ENCODE results near the gene CEP250. TPM values are rescaled to one million over a fixed set of nuclear protein-coding genes. Genes with fewer than 3 reads are reported as not detected.
A peak's percentile ranks its signal among the peaks of the same experiment; 100 is the strongest.

Gene CEP250
- total RNA-seq, 2 donors from 2014 or later: 29.8 to 46.5 TPM

DNA sequence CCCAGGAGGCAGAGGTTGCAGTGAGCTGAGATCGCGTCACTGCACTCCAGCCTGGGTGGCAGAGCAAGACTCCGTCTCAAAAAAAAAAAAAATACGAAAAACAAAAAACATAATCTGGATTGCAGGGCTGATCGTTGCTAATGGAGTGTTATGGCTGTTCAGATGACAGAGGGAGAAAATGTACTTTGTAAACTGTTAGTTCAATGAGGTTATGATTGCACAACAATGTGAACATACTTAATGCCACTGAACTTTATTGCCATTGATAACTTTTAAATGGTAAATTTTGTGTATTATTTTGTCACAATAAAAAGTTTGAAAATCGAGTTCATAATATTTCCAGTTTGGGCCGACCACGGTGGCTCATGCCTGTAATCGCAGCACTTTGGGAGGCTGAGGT is 63.6 kb downstream of the CEP250 start:
- no peak for DNase-seq
- H3K4me3 Mint-ChIP-seq: no peak overlapping the region
- 89 to 90% methylated on average over 6 to 9 of the region's 9 CpGs for WGBS, 2 experiments (ENCODE audit: insufficient coverage in 1 of 2, insufficient read length in 1 of 2)
- H3K27ac Mint-ChIP-seq: no peak overlapping the region
- no peaks in the 10 kb centered on the region for H3K9me3 ChIP-seq (ENCODE audit: control insufficient read depth, low read length)
- H3K36me3 ChIP-seq (ENCODE audit: control insufficient read depth, insufficient read depth, low read length): no peaks in the 10 kb centered on the region
- no peaks in the 10 kb centered on the region for H3K36me3 Mint-ChIP-seq (ENCODE audit: low read depth)
- no peak overlapping the region for H3K9ac ChIP-seq (ENCODE audit: extremely low read depth, low read length, poor library complexity, severe bottlenecking)
- H3K4me1 ChIP-seq (ENCODE audit: control insufficient read depth, insufficient read depth, low read length): no peaks in the 10 kb centered on the region
- no peaks in the 10 kb centered on the region for H3K9me3 Mint-ChIP-seq
- H3K27me3 ChIP-seq (ENCODE audit: control insufficient read depth, insufficient read depth, low read length, poor library complexity, severe bottlenecking): no peaks in the 10 kb centered on the region
- no peaks in the 10 kb centered on the region for H3K27me3 Mint-ChIP-seq (ENCODE audit: insufficient read depth)
- no peak overlapping the region for H3K27ac ChIP-seq (ENCODE audit: low read depth, low read length)
- no peaks in the 10 kb centered on the region for H3K4me1 Mint-ChIP-seq
- no peak overlapping the region for H3K4me3 ChIP-seq (ENCODE audit: low read length)
- TF ChIP-seq, protein P1, sequence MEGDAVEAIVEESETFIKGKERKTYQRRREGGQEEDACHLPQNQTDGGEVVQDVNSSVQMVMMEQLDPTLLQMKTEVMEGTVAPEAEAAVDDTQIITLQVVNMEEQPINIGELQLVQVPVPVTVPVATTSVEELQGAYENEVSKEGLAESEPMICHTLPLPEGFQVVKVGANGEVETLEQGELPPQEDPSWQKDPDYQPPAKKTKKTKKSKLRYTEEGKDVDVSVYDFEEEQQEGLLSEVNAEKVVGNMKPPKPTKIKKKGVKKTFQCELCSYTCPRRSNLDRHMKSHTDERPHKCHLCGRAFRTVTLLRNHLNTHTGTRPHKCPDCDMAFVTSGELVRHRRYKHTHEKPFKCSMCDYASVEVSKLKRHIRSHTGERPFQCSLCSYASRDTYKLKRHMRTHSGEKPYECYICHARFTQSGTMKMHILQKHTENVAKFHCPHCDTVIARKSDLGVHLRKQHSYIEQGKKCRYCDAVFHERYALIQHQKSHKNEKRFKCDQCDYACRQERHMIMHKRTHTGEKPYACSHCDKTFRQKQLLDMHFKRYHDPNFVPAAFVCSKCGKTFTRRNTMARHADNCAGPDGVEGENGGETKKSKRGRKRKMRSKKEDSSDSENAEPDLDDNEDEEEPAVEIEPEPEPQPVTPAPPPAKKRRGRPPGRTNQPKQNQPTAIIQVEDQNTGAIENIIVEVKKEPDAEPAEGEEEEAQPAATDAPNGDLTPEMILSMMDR (conservative IDR thresholded peaks at IDR 0.05): no peak

GRCh38 chr20:35523298-35523888 is 68.0 kb downstream of the CEP250 start:
- no peaks in the 10 kb centered on the region for H3K36me3 Mint-ChIP-seq (ENCODE audit: low read depth)
- Histone ChIP-seq H3K9ac (ENCODE audit: extremely low read depth, low read length, poor library complexity, severe bottlenecking) (no peak overlapping the region), H3K27ac (ENCODE audit: low read depth, low read length) (no peak overlapping the region), H3K27me3 (ENCODE audit: control insufficient read depth, insufficient read depth, low read length, poor library complexity, severe bottlenecking) (no peaks in the 10 kb centered on the region), H3K36me3 (ENCODE audit: control insufficient read depth, insufficient read depth, low read length) (no peaks in the 10 kb centered on the region), H3K9me3 (ENCODE audit: control insufficient read depth, low read length) (no peaks in the 10 kb centered on the region), H3K4me3 (ENCODE audit: low read length) (no peak overlapping the region), H3K4me1 (ENCODE audit: control insufficient read depth, insufficient read depth, low read length) (no peaks in the 10 kb centered on the region)
- no peak overlapping the region for H3K27ac Mint-ChIP-seq
- WGBS, 2 experiments (ENCODE audit: insufficient coverage in 1 of 2, insufficient read length in 1 of 2): 83 to 86% methylated on average over 2 to 6 of the region's 6 CpGs
- H3K9me3 Mint-ChIP-seq: peaks cover 14% of the 10 kb centered on the region
- peak; percentile 90 for DNase-seq
- H3K4me3 Mint-ChIP-seq: no peak overlapping the region
- H3K4me1 Mint-ChIP-seq: no peaks in the 10 kb centered on the region
- TF ChIP-seq, protein P1 (conservative IDR thresholded peaks at IDR 0.05): peak; percentile 78
- no peaks in the 10 kb centered on the region for H3K27me3 Mint-ChIP-seq (ENCODE audit: insufficient read depth)

GRCh38 chr20:35525639-35526038 is 70.2 kb downstream of the CEP250 start:
- Histone ChIP-seq H3K27me3 (ENCODE audit: control insufficient read depth, insufficient read depth, low read length, poor library complexity, severe bottlenecking) (no peaks in the 10 kb centered on the region), H3K9ac (ENCODE audit: extremely low read depth, low read length, poor library complexity, severe bottlenecking) (no peak overlapping the region), H3K4me3 (ENCODE audit: low read length) (no peak overlapping the region), H3K36me3 (ENCODE audit: control insufficient read depth, insufficient read depth, low read length) (no peaks in the 10 kb centered on the region), H3K4me1 (ENCODE audit: control insufficient read depth, insufficient read depth, low read length) (no peaks in the 10 kb centered on the region), H3K9me3 (ENCODE audit: control insufficient read depth, low read length) (no peaks in the 10 kb centered on the region), H3K27ac (ENCODE audit: low read depth, low read length) (no peak overlapping the region)
- Mint-ChIP-seq H3K27me3 (ENCODE audit: insufficient read depth) (no peaks in the 10 kb centered on the region), H3K27ac (no peak overlapping the region), H3K9me3 (peaks cover 14% of the 10 kb centered on the region), H3K36me3 (ENCODE audit: low read depth) (no peaks in the 10 kb centered on the region), H3K4me3 (no peak overlapping the region), H3K4me1 (no peaks in the 10 kb centered on the region)
- TF ChIP-seq, protein P1 (conservative IDR thresholded peaks at IDR 0.05): no peak
- DNase-seq: no peak
- 87 to 100% methylated on average over 1 of the region's 1 CpG for WGBS, 2 experiments (ENCODE audit: insufficient coverage in 1 of 2, insufficient read length in 1 of 2)
